Lower lobe of right lung (tissue), 2 donors: Measurements from ENCODE around the gene PPP1R13B. TPM values are rescaled to one million over a fixed set of nuclear protein-coding genes. Genes with fewer than 3 reads are reported as not detected.
"Not testable (repeated sequence)": the region's sequence is repeated elsewhere in the genome, so short reads cannot be mapped to it uniquely, and the experiment has no call there.

Source experiments
- ATAC-seq, 2 donors: fragments of 200-7000 bp; cut with Tn5 transposase; one replicate each; pipeline ENCODE4 v1.9.1; 2020 to 2022; ENCODE audit warnings: mild to moderate bottlenecking in 2 of 2, moderate library complexity in 2 of 2
- DNase-seq: peaks from one replicate; pipeline ENCODE4 v3.0.0-alpha.2; 2020
- H3K27ac ChIP-seq: fragments of 200-600 bp; one replicate; pipeline ENCODE4 v1.8.0; 2022
- H3K27me3 ChIP-seq: fragments of 200-600 bp; one replicate; pipeline ENCODE4 v1.8.0; 2022; ENCODE audit warnings: low read depth
- H3K36me3 ChIP-seq: fragments of 200-600 bp; one replicate; pipeline ENCODE4 v1.8.0; 2022; ENCODE audit warnings: mild to moderate bottlenecking
- H3K4me1 ChIP-seq: fragments of 200-600 bp; one replicate; pipeline ENCODE4 v1.8.0; 2022
- H3K4me3 ChIP-seq: fragments of 200-600 bp; one replicate; pipeline ENCODE4 v1.8.0; 2022; ENCODE audit warnings: mild to moderate bottlenecking
- H3K9me3 ChIP-seq: fragments of 200-600 bp; one replicate; pipeline ENCODE4 v1.8.0; 2022
- CTCF ChIP-seq: fragments of 200-600 bp; IDR thresholded peaks from one replicate; pipeline ENCODE4 v1.8.0; 2022; ENCODE audit warnings: antibody characterized with exemption, mild to moderate bottlenecking
- intact Hi-C: fragments of 100-400 bp; cut with DNase I; formaldehyde crosslinking; loops from one replicate; pipeline ENCODE4 v1.11.0; 2022
- total RNA-seq: library from RNA; stranded (reverse); fragmentation: NEBNext Ultra II Directional; extraction: Animal tissue kit (Norgen Biotek cat#: 25700); gene quantifications from one replicate; pipeline ENCODE4 v1.2.1, GENCODE V29; 2021
- donor health status: DM: no; HTN: yes; CAD: no; lungs with severe emphysema.

The PPP1R13B gene
- total RNA-seq, 1 donor from 2014 or later, result 60.6 TPM

GRCh38 chr14:103803661-103804060 is 43.7 kb downstream of the PPP1R13B start:
- Histone ChIP-seq H3K27ac (no peak overlapping the region), H3K4me3 (no peak overlapping the region), H3K27me3 (no peaks in the 10 kb centered on the region), H3K4me1 (peaks cover 39% of the 10 kb centered on the region), H3K36me3 (no peaks in the 10 kb centered on the region), H3K9me3 (no peaks in the 10 kb centered on the region)
- DNase-seq (no peak), ATAC-seq (no peak)
- no peak for TF ChIP-seq CTCF
- intact Hi-C loops, result no loop called here

- H3K9me3 ChIP-seq, result no peaks in the 10 kb centered on the region
- DNase-seq (no peak), ATAC-seq (peak; percentile 88 to 90)
- no peak overlapping the region for H3K27ac ChIP-seq
- H3K36me3 ChIP-seq, result no peaks in the 10 kb centered on the region
- H3K27me3 ChIP-seq, result no peaks in the 10 kb centered on the region
- TF ChIP-seq CTCF, result no peak
- H3K4me3 ChIP-seq, result no peak overlapping the region
- peaks cover 31% of the 10 kb centered on the region for H3K4me1 ChIP-seq
- intact Hi-C loops, result no loop called here
These were observed 45.0 kb downstream of the PPP1R13B start for GRCh38 chr14:103802356-103802755.

- no peak for TF ChIP-seq CTCF
- Histone ChIP-seq H3K4me1 (peaks cover 24% of the 10 kb centered on the region), H3K9me3 (no peaks in the 10 kb centered on the region), H3K27ac (peak overlapping the region; percentile 51), H3K36me3 (peaks cover 8% of the 10 kb centered on the region), H3K27me3 (no peaks in the 10 kb centered on the region), H3K4me3 (no peak overlapping the region)
- no peak for DNase-seq
- ATAC-seq, result peak; percentile 94 to 95
- intact Hi-C loops, result no loop called here
These were observed 45.9 kb downstream of the PPP1R13B start for GRCh38 chr14:103801459-103801858.

- not testable (repeated sequence) for H3K4me1 ChIP-seq, DNase-seq
- H3K36me3 ChIP-seq, result peaks cover 60% of the 10 kb centered on the region
These were observed 54.2 kb downstream of the PPP1R13B start for GRCh38 chr14:103793192-103793591.

GRCh38 chr14:103788086-103788485 is 59.3 kb downstream of the PPP1R13B start:
- no peak overlapping the region for H3K27ac ChIP-seq
- H3K36me3 ChIP-seq, result peaks cover 40% of the 10 kb centered on the region
- ATAC-seq (no peak), DNase-seq (no peak)
- intact Hi-C loops, result no loop called here
- TF ChIP-seq CTCF, result no peak
- H3K27me3 ChIP-seq, result no peaks in the 10 kb centered on the region
- no peak overlapping the region for H3K4me3 ChIP-seq
- no peaks in the 10 kb centered on the region for H3K4me1 ChIP-seq
- H3K9me3 ChIP-seq, result no peaks in the 10 kb centered on the region

More at GRCh38 chr14:103793192-103793591, 54.2 kb downstream of the PPP1R13B start:
- H3K9me3 ChIP-seq, H3K27ac ChIP-seq, H3K4me3 ChIP-seq, H3K27me3 ChIP-seq, intact Hi-C loops, ATAC-seq: not testable (repeated sequence)

GRCh38 chr14:103782376-103782775 is 65.0 kb downstream of the PPP1R13B start:
- no peaks in the 10 kb centered on the region for H3K9me3 ChIP-seq
- no peak for DNase-seq
- no peak for TF ChIP-seq CTCF
- no peak overlapping the region for H3K27ac ChIP-seq
- no peak overlapping the region for H3K4me3 ChIP-seq
- no peak for ATAC-seq
- intact Hi-C loops, result no loop called here
- H3K4me1 ChIP-seq, result no peaks in the 10 kb centered on the region
- H3K27me3 ChIP-seq, result no peaks in the 10 kb centered on the region
- peaks cover 50% of the 10 kb centered on the region for H3K36me3 ChIP-seq

GRCh38 chr14:103776319-103776718 is 71.1 kb downstream of the PPP1R13B start:
- H3K4me3 ChIP-seq, H3K27me3 ChIP-seq, intact Hi-C loops: not testable (repeated sequence)

More at GRCh38 chr14:103776319-103776718, 71.1 kb downstream of the PPP1R13B start:
- H3K4me1 ChIP-seq, H3K9me3 ChIP-seq, ATAC-seq, H3K27ac ChIP-seq, DNase-seq: not testable (repeated sequence)
- H3K36me3 ChIP-seq, result peaks cover 31% of the 10 kb centered on the region
